K562 (cell line): Measurements from ENCODE around the gene KIAA0930.

Source experiments
- CTCF ChIP-seq, 3 experiments: IDR thresholded peaks in 2 of 3; conservative IDR thresholded peaks in 1 of 3; 2 replicates each; pipeline ENCODE4 v1.5.1; 2011 to 2012; ENCODE audit warnings: low read length in 3 of 3, mild to moderate bottlenecking in 3 of 3, control low read depth in 2 of 3, improper control_type of control experiment in 1 of 3, inconsistent platforms in 1 of 3, low read depth in 1 of 3, mixed read lengths in 1 of 3, moderate library complexity in 1 of 3; ENCODE audit not compliant: insufficient read depth in 2 of 3
- EGR1 ChIP-seq: fragments of 450-650 bp; conservative IDR thresholded peaks from 2 replicates; pipeline ENCODE4 v1.6.1; 2017; ENCODE audit warnings: mild to moderate bottlenecking
- GTF2E2 ChIP-seq: fragments of 200-800 bp; sonication (Bioruptor generic); IDR thresholded peaks from 2 replicates; pipeline ENCODE4 v1.6.1; 2016; ENCODE audit warnings: missing genetic modification characterization, missing compliant biosample characterization
- JUNB ChIP-seq: fragments of 450-650 bp; formaldehyde crosslinking; conservative IDR thresholded peaks from 2 replicates; pipeline ENCODE4 v1.4.0; 2020; ENCODE audit warnings: mild to moderate bottlenecking
- NRF1 ChIP-seq, 2 experiments: fragments of 450-650 bp; IDR thresholded peaks in 1 of 2; conservative IDR thresholded peaks in 1 of 2; 2 replicates each; pipeline ENCODE4 v1.6.1; 2014; ENCODE audit warnings: mild to moderate bottlenecking in 2 of 2
- POLR2A ChIP-seq: fragments of 450-650 bp; conservative IDR thresholded peaks from 2 replicates; pipeline ENCODE4 v1.6.1; 2016
- POU5F1 ChIP-seq: fragments of 150-350 bp; IDR thresholded peaks from 2 replicates; pipeline ENCODE4 v1.6.1; 2014; ENCODE audit warnings: borderline replicate concordance, low read length, low read depth, mild to moderate bottlenecking; ENCODE audit not compliant: partially characterized antibody
- SIRT6 ChIP-seq: IDR thresholded peaks from one replicate; pipeline ENCODE4 v1.6.1; 2012; ENCODE audit warnings: low read depth, mild to moderate bottlenecking, control low read depth, inconsistent platforms, low read length, moderate library complexity
- TAF1 ChIP-seq: IDR thresholded peaks from 2 replicates; pipeline ENCODE4 v1.6.1; 2011; ENCODE audit warnings: mild to moderate bottlenecking, low read length, moderate library complexity; ENCODE audit not compliant: insufficient read depth, control insufficient read depth, severe bottlenecking; ENCODE audit errors: extremely low read depth
- ZNF75A ChIP-seq: fragments of 450-650 bp; formaldehyde crosslinking; IDR thresholded peaks from 2 replicates; pipeline ENCODE4 v1.4.0; 2020; ENCODE audit warnings: mild to moderate bottlenecking

- TF ChIP-seq JUNB (CRISPR knock-in tag) (no peak), SIRT6 (no peak), POLR2A (no peak), POU5F1 (no peak), NRF1 (conservative IDR thresholded peaks at IDR 0.05 in 1 of 2, IDR thresholded peaks at IDR 0.05 in 1 of 2) (no peak), ZNF75A (CRISPR knock-in tag) (no peak), CTCF (IDR thresholded peaks at IDR 0.05 in 2 of 3, conservative IDR thresholded peaks at IDR 0.05 in 1 of 3; ENCODE audit: insufficient read depth in 2 of 3, low read depth in 1 of 3, low read length in 3 of 3) (no peak), EGR1 (no peak), TAF1 (no peak), GTF2E2 (tag) (no peak)
These were observed 5.6 kb upstream of the KIAA0930 start for GRCh38 chr22:45246060-45246985.
